HepG2 (cell line): Measurements from ENCODE around the gene TP53TG5. TPM values are rescaled to one million over a fixed set of nuclear protein-coding genes. Genes with fewer than 3 reads are reported as not detected.

Experiments used
- BRD4 ChIP-seq: sonication (generic); formaldehyde crosslinking; IDR thresholded peaks from 2 replicates; pipeline ENCODE4 v1.4.0; 2020; ENCODE audit warnings: missing genetic modification reagents
- FOSL1 ChIP-seq: sonication (generic); formaldehyde crosslinking; IDR thresholded peaks from 2 replicates; pipeline ENCODE4 v1.9.0; 2021; ENCODE audit warnings: missing genetic modification reagents, borderline replicate concordance
- HNRNPK ChIP-seq: fragments of 200-400 bp; formaldehyde crosslinking; IDR thresholded peaks from 2 replicates; pipeline ENCODE4 v1.6.1; 2018; ENCODE audit warnings: low read length, low read depth, moderate library complexity, mild to moderate bottlenecking; ENCODE audit not compliant: poor library complexity, severe bottlenecking
- JUND ChIP-seq: sonication (generic); formaldehyde crosslinking; IDR thresholded peaks from 2 replicates; pipeline ENCODE4 v1.8.0; 2022; ENCODE audit warnings: mild to moderate bottlenecking, missing genetic modification reagents
- LRRFIP1 ChIP-seq: sonication (generic); formaldehyde crosslinking; conservative IDR thresholded peaks from 2 replicates; pipeline ENCODE4 v1.4.0; 2020; ENCODE audit warnings: missing genetic modification reagents
- MAFF ChIP-seq: IDR thresholded peaks from 2 replicates; pipeline ENCODE4 v1.6.1; 2011; ENCODE audit warnings: low read depth, low read length, improper control_type of control experiment
- MEIS1 ChIP-seq: sonication (generic); formaldehyde crosslinking; IDR thresholded peaks from 2 replicates; pipeline ENCODE4 v1.9.0; 2021; ENCODE audit warnings: mild to moderate bottlenecking, missing genetic modification reagents, moderate library complexity, borderline replicate concordance
- NFKB2 ChIP-seq: sonication (generic); formaldehyde crosslinking; IDR thresholded peaks from 2 replicates; pipeline ENCODE4 v1.4.0; 2020; ENCODE audit warnings: missing genetic modification reagents, borderline replicate concordance
- PAWR ChIP-seq: sonication (generic); formaldehyde crosslinking; IDR thresholded peaks from 2 replicates; pipeline ENCODE4 v1.4.0; 2020; ENCODE audit warnings: missing genetic modification reagents, mild to moderate bottlenecking, borderline replicate concordance
- PAX8 ChIP-seq: sonication (generic); formaldehyde crosslinking; IDR thresholded peaks from 2 replicates; pipeline ENCODE4 v1.8.0; 2022; ENCODE audit warnings: mild to moderate bottlenecking, missing genetic modification reagents, borderline replicate concordance
- SMARCE1 ChIP-seq: fragments of 450-650 bp; IDR thresholded peaks from 2 replicates; pipeline ENCODE4 v1.6.1; 2017; ENCODE audit warnings: borderline replicate concordance
- TFE3 ChIP-seq: IDR thresholded peaks from 2 replicates; pipeline ENCODE4 v1.6.1; 2016
- THAP8 ChIP-seq: sonication (generic); formaldehyde crosslinking; IDR thresholded peaks from 2 replicates; pipeline ENCODE4 v1.5.1; 2020; ENCODE audit warnings: missing genetic modification reagents, mild to moderate bottlenecking, borderline replicate concordance
- TMF1 ChIP-seq: sonication (generic); formaldehyde crosslinking; IDR thresholded peaks from 2 replicates; pipeline ENCODE4 v1.8.1; 2022; ENCODE audit warnings: low read depth, missing genetic modification reagents
- XRCC5 ChIP-seq: fragments of 200-400 bp; formaldehyde crosslinking; optimal IDR thresholded peaks from 2 replicates; pipeline ENCODE3; 2017; ENCODE audit warnings: mild to moderate bottlenecking, low read length
- ZBTB20 ChIP-seq: sonication (generic); formaldehyde crosslinking; IDR thresholded peaks from 2 replicates; pipeline ENCODE4 v1.8.1; 2023; ENCODE audit warnings: missing genetic modification reagents, low read depth, mild to moderate bottlenecking, borderline replicate concordance
- ZNF275 ChIP-seq: sonication (generic); formaldehyde crosslinking; IDR thresholded peaks from 2 replicates; pipeline ENCODE4 v1.8.0; 2022; ENCODE audit warnings: missing genetic modification reagents, mild to moderate bottlenecking, inconsistent platforms, borderline replicate concordance
- ZNF530 ChIP-seq: sonication (generic); formaldehyde crosslinking; IDR thresholded peaks from 2 replicates; pipeline ENCODE4 v1.5.0; 2020; ENCODE audit warnings: low read depth, mild to moderate bottlenecking, missing genetic modification reagents
- ZNF597 ChIP-seq: sonication (generic); formaldehyde crosslinking; IDR thresholded peaks from 2 replicates; pipeline ENCODE4 v1.5.0; 2020; ENCODE audit warnings: missing genetic modification reagents
- ZNF660 ChIP-seq: sonication (generic); formaldehyde crosslinking; IDR thresholded peaks from 2 replicates; pipeline ENCODE4 v1.5.1; 2020; ENCODE audit warnings: mild to moderate bottlenecking, low read depth, missing genetic modification reagents, borderline replicate concordance
- ZNF749 ChIP-seq: sonication (generic); formaldehyde crosslinking; IDR thresholded peaks from 2 replicates; pipeline ENCODE4 v1.8.0; 2022; ENCODE audit warnings: mild to moderate bottlenecking, missing genetic modification reagents, moderate library complexity, borderline replicate concordance
- ZNF772 ChIP-seq: sonication (generic); formaldehyde crosslinking; IDR thresholded peaks from 2 replicates; pipeline ENCODE4 v1.5.0; 2020; ENCODE audit warnings: mild to moderate bottlenecking, missing genetic modification reagents
- polyA plus RNA-seq, 8 experiments: library from polyadenylated mRNA; depleted of rRNA in 3 of 8; stranded (reverse) in 7 of 8; unstranded in 1 of 8; fragments of >200 nt; fragmentation: Illumina TruSeq in 4 of 8; extraction: Trizol in 4 of 8; gene quantifications; 2 replicates each; pipeline versions ENCODE4 v1.2.1 to v1.2.3, GENCODE V29; 2011 to 2016; ENCODE audit warnings: low read depth in 4 of 8, missing spikeins in 1 of 8, mixed read lengths in 1 of 8; ENCODE audit not compliant: insufficient read depth in 1 of 8
- total RNA-seq, 5 experiments: library from RNA; depleted of rRNA; stranded (reverse); fragments of >200 nt; fragmentation: Illumina TruSeq; extraction: Trizol; gene quantifications; 2 replicates each; pipeline ENCODE4 v1.2.3, GENCODE V29; 2016; ENCODE audit warnings: low read depth in 1 of 5

The TP53TG5 gene
- total and polyA plus RNA-seq, 2 of the 13 experiments (the other 11 are each of a cell fraction or from before 2014, with no cell fraction given), result 0.11 TPM; not detected in 1

GRCh38 chr20:45343532-45344167, 34.5 kb downstream of the TP53TG5 start (continued):
- TF ChIP-seq LRRFIP1 (CRISPR knock-in tag), result no peak
- TF ChIP-seq THAP8 (CRISPR knock-in tag), result no peak
- TF ChIP-seq MEIS1 (CRISPR knock-in tag), result peak; percentile 91; the same call in 1 of the 2 replicates
- 0 out of 2 replicates have a peak, but pooled peaks have one; percentile 58 for TF ChIP-seq PAWR (CRISPR knock-in tag)
- no peak for TF ChIP-seq TFE3
- TF ChIP-seq ZNF749, result 0 out of 2 replicates have a peak, but pooled peaks have one; percentile 12
- TF ChIP-seq ZNF275 (CRISPR knock-in tag), result no peak
- TF ChIP-seq XRCC5, result peak; percentile 15
- no peak for TF ChIP-seq ZNF597
- TF ChIP-seq TMF1, result 0 out of 2 replicates have a peak, but pooled peaks have one; percentile 42
- TF ChIP-seq HNRNPK, result no peak
- TF ChIP-seq FOSL1 (CRISPR knock-in tag), result no peak
- no peak for TF ChIP-seq ZNF660 (CRISPR knock-in tag)
- no peak for TF ChIP-seq MAFF
- TF ChIP-seq ZNF772, result no peak
- TF ChIP-seq JUND, result no peak
- no peak for TF ChIP-seq ZBTB20 (CRISPR knock-in tag)
- no peak for TF ChIP-seq BRD4 (CRISPR knock-in tag)
- 0 out of 2 replicates have a peak, but pooled peaks have one; percentile 73 for TF ChIP-seq PAX8
- no peak for TF ChIP-seq NFKB2 (CRISPR knock-in tag)
- TF ChIP-seq ZNF530, result no peak
- no peak for TF ChIP-seq SMARCE1
